ENCODE results near the gene WDR37.

Gene WDR37

DNA sequence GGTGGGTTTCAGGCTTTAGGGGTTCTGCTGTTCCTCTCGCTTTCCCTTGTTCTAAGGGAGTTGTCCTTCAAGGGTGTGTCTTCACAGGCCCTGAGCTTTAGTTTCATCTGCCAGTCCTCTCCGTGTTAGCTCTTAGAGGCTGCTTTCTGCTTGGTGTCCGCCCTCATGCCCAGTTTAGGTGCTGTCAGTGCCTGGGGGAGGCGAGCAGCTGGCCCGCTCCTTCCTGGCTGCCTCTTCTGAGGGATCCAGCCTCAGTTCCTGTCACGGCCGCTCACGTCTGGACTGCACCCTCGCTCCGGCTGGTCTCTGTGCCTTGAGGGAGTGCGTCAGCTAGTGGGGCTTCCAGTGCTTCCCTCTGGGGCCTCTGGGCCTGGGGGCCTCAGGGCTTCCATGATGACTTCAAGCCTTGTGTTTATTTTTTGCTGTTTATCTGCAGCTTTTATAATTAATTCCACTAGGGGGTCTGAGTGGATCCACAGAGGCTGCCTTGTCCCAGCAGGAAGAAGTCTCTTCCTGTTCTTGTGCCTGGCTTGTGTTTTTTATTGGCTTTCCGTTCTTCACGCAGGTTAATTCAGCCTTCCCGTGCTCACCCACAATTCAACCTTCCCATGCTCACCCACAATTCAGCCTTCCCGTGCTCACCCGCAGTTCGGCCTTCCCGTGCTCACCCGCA is 33.0 kb downstream of the WDR37 start:
- CTCF ChIA-PET = no interaction called here
- POLR2A ChIA-PET (ENCODE audit: low non-redundant PET) = no interaction called here
- H3K27ac ChIP-seq = no peak overlapping the region
- no peak for DNase-seq (ENCODE audit: low spot score)
- TF ChIP-seq, protein P1, sequence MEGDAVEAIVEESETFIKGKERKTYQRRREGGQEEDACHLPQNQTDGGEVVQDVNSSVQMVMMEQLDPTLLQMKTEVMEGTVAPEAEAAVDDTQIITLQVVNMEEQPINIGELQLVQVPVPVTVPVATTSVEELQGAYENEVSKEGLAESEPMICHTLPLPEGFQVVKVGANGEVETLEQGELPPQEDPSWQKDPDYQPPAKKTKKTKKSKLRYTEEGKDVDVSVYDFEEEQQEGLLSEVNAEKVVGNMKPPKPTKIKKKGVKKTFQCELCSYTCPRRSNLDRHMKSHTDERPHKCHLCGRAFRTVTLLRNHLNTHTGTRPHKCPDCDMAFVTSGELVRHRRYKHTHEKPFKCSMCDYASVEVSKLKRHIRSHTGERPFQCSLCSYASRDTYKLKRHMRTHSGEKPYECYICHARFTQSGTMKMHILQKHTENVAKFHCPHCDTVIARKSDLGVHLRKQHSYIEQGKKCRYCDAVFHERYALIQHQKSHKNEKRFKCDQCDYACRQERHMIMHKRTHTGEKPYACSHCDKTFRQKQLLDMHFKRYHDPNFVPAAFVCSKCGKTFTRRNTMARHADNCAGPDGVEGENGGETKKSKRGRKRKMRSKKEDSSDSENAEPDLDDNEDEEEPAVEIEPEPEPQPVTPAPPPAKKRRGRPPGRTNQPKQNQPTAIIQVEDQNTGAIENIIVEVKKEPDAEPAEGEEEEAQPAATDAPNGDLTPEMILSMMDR (conservative IDR thresholded peaks at IDR 0.05; ENCODE audit: low read depth) = no peak

DNA sequence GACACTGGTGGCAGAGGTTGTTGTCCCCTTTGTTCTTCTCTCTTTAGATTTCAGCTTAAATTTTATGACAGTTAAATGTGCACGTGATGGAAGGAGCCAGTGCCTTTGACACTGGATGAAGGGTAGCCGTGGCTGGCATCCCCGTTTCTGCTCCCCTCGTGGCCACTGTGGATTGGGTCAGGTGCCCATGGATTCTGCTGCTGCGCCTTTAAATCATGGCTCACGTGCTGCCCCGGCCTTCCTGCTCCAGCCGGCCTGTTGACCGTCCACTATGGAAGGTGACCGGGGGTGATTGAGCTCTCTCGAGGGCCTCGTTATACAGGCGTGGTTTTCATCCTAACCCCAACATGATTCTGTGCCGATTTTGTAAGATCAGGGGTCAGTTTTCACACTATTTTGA is 34.5 kb downstream of the WDR37 start:
- TF ChIP-seq, protein P1 (conservative IDR thresholded peaks at IDR 0.05; ENCODE audit: low read depth) = no peak
- no peak for DNase-seq (ENCODE audit: low spot score)
- no peak overlapping the region for H3K27ac ChIP-seq
- ChIA-PET POLR2A (ENCODE audit: low non-redundant PET) (interaction anchor here (0.6 kb wide), 1 partner anchor 34 kb away, joined by 3 read pairs; the partner anchor contains the start of gene WDR37), CTCF (interaction anchor here (0.7 kb wide), 1 partner anchor 223 kb away, joined by 3 read pairs; no protein-coding TSS in a partner anchor)

DNA sequence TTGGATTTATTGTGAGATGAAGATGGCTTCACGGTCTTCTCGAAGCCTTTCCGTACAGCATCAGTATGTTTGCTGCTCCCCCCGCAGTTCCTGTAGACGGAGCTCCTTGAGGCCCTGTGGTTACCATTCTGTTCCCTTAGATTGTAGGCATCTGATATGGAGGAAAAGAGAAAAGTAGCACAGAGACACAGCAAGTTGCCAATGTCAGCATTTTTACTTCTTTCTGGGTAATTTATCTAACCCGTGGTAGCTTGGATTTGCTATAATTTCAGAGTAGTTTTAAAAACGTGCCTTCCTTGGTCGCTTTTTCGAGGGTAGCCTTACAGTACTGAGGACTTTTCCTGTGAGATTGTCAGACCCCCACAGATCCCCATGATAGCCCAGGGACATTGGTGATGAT is 37.5 kb downstream of the WDR37 start:
- TF ChIP-seq, protein P1 (conservative IDR thresholded peaks at IDR 0.05; ENCODE audit: low read depth) = no peak
- ChIA-PET POLR2A (ENCODE audit: low non-redundant PET) (no interaction called here), CTCF (no interaction called here)
- H3K27ac ChIP-seq = no peak overlapping the region
- no peak for DNase-seq (ENCODE audit: low spot score)

- ChIA-PET POLR2A (ENCODE audit: low non-redundant PET) (no interaction called here), CTCF (no interaction called here)
- H3K27ac ChIP-seq = no peak overlapping the region
- DNase-seq (ENCODE audit: low spot score) = no peak
- TF ChIP-seq, protein P1 (conservative IDR thresholded peaks at IDR 0.05; ENCODE audit: low read depth) = no peak
These were observed 38.2 kb downstream of the WDR37 start for GRCh38 chr10:1094112-1095057.

- POLR2A ChIA-PET (ENCODE audit: low non-redundant PET) = no interaction called here
- DNase-seq (ENCODE audit: low spot score) = no peak
- no peak overlapping the region for H3K27ac ChIP-seq
- CTCF ChIA-PET = no interaction called here
- TF ChIP-seq, protein P1 (conservative IDR thresholded peaks at IDR 0.05; ENCODE audit: low read depth) = no peak
These were observed 39.3 kb downstream of the WDR37 start for GRCh38 chr10:1095498-1095897.

DNA sequence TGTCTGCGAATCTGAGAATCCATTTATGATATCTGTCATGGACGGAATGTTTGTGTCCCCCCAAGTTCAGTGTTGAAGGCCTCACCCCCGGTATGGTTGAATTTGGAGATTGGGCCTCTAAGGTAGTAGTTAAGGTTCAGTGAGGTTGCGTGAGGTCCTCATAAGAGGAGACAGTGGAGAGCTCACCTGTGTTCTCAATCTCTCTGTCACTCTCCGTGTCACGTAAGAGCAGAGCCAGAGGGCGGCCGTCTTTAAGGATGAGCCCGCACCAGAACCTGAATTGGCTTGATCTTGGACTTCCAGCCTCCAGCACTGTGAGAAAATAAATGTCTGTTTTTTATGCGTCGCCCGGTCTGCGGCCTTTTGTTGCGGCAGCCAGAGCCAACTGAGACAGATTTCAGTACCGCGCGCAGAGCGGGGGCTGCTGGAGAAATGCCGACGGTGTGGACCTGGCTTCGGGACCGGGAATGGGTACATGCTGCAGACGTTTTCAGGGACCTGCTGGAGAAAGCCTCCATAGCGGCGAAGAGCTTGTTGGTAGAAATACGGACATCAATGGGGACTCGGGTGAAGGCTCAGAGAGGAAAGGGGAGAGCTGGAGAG is 40.2 kb downstream of the WDR37 start:
- POLR2A ChIA-PET (ENCODE audit: low non-redundant PET) = no interaction called here
- no peak overlapping the region for H3K27ac ChIP-seq
- TF ChIP-seq, protein P1 (conservative IDR thresholded peaks at IDR 0.05; ENCODE audit: low read depth) = no peak
- no peak for DNase-seq (ENCODE audit: low spot score)
- CTCF ChIA-PET = no interaction called here

Measured in RWPE1 (cell line).